Ovary (tissue), 3 donors: ENCODE measurements around the gene CTIF.

Experiments used
- EP300 ChIP-seq: sonication (generic); formaldehyde crosslinking; IDR thresholded peaks from one replicate; pipeline ENCODE4 v1.6.1; 2017; ENCODE audit warnings: antibody characterized with exemption
- TF ChIP-seq, protein P1 (sequence below), 3 donors: fragments of 450-650 bp in 2 of 3; fragments of 200-600 bp in 1 of 3; IDR thresholded peaks; one replicate each; pipeline versions ENCODE4 v1.5.1 to v1.8.0; 2016 to 2022; ENCODE audit warnings: antibody characterized with exemption in 3 of 3, mild to moderate bottlenecking in 1 of 3
- donor health status: DM: no; HTN: no; CAD: no.

DNA sequence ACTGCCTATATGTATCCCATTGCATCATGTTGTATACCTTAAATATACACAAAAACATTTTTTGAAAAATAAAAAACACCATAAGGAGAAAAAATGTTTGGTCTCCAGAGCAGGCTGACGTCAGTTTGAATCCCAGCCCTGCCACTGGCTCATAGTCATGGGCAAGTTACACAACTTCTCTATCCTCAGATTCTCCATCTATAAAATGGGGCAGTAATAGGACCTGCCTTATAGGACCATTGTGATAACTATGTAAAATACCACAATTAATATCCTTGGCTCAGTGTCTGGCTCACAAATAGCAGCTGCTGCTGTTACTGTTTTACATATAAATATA, 276.3 kb downstream of the CTIF start:
- TF ChIP-seq EP300 = no peak
- TF ChIP-seq, protein P1, sequence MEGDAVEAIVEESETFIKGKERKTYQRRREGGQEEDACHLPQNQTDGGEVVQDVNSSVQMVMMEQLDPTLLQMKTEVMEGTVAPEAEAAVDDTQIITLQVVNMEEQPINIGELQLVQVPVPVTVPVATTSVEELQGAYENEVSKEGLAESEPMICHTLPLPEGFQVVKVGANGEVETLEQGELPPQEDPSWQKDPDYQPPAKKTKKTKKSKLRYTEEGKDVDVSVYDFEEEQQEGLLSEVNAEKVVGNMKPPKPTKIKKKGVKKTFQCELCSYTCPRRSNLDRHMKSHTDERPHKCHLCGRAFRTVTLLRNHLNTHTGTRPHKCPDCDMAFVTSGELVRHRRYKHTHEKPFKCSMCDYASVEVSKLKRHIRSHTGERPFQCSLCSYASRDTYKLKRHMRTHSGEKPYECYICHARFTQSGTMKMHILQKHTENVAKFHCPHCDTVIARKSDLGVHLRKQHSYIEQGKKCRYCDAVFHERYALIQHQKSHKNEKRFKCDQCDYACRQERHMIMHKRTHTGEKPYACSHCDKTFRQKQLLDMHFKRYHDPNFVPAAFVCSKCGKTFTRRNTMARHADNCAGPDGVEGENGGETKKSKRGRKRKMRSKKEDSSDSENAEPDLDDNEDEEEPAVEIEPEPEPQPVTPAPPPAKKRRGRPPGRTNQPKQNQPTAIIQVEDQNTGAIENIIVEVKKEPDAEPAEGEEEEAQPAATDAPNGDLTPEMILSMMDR (IDR thresholded peaks at IDR 0.05) = no peak
